ENCODE results near the gene DEPP1. TPM values are rescaled to one million over a fixed set of nuclear protein-coding genes. Genes with fewer than 3 reads are reported as not detected.

Gene DEPP1
- total and polyA plus RNA-seq, 2 of the 13 experiments (the other 11 are each of a cell fraction or from before 2014, with no cell fraction given), result 14.8 to 270 TPM

DNA sequence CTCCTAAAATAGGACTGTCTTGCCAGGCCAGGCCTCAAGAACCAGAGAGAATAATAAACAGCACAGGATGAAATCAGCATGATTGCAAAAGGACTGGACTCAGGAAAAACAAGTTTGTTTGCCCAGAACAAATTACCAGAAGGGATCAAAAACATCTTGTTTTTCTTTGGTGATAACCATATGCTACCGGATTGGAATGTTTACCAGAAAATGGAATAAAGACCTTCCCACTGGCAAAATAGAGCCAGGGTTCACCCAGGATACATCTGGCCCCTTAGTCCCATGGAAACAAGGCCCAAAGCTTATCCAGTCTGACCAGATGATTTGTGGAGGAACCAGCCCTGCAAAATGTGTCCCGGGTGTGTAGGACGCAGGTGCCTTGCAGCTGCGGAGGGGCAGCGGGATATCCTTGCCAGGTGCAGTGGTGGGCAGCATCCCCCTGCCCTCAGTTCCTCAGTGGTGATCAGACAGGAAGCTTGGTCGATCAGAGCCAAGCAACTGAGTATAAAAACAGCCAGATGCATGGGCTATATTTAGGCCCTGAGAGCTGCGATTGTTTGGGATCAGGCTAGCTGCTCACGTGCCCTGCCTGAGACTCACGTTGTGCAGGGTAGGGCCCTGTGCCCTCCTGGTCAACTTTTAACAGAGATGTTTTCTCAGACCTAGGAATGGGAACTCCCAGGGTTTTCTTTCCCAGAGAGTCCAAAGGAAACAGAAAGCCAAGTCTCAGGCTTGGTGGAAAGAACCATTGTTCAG, 17.5 kb upstream of the DEPP1 start (continued):
- TF ChIP-seq GABPB1 (CRISPR knock-in tag; IDR thresholded peaks at IDR 0.05) (peak; percentile 43; the same call in 1 of the 2 replicates), SRY (CRISPR knock-in tag; IDR thresholded peaks at IDR 0.05) (0 out of 2 replicates have a peak, but pooled peaks have one; percentile 17), FOSL2 (CRISPR knock-in tag; IDR thresholded peaks at IDR 0.05) (peak; percentile 70), ZNF644 (CRISPR knock-in tag; IDR thresholded peaks at IDR 0.05; ENCODE audit: low read depth) (peak; percentile 8; the same call in 1 of the 2 replicates), TBX3 (IDR thresholded peaks at IDR 0.05; ENCODE audit: borderline replicate concordance) (peak; percentile 47; the same call in 1 of the 2 replicates), POLR2G (IDR thresholded peaks at IDR 0.05; ENCODE audit: low read depth, low read length) (peak; percentile 64), ZNF180 (CRISPR knock-in tag; IDR thresholded peaks at IDR 0.05; ENCODE audit: borderline replicate concordance, low read depth) (no peak), FOXK1 (CRISPR knock-in tag; IDR thresholded peaks at IDR 0.05; ENCODE audit: borderline replicate concordance, low read depth) (peak; percentile 90), SUZ12 (IDR thresholded peaks at IDR 0.05; ENCODE audit: low read depth, low read length) (no peak), PHF21A (CRISPR knock-in tag; IDR thresholded peaks at IDR 0.05) (peak; percentile 74), KDM3A (CRISPR knock-in tag; IDR thresholded peaks at IDR 0.05; ENCODE audit: low read depth) (0 out of 2 replicates have a peak, but pooled peaks have one; percentile 45), TP53 (CRISPR knock-in tag; conservative IDR thresholded peaks at IDR 0.05) (no peak), ZNF713 (CRISPR knock-in tag; IDR thresholded peaks at IDR 0.05) (no peak), AHR (CRISPR knock-in tag; IDR thresholded peaks at IDR 0.05) (no peak), BHLHE40 (IDR thresholded peaks at IDR 0.05; ENCODE audit: low read length) (peak; percentile 94), HMG20B (CRISPR knock-in tag; conservative IDR thresholded peaks at IDR 0.05) (peak; percentile 80; the same call in 1 of the 2 replicates)
- TF ChIP-seq, protein P1, sequence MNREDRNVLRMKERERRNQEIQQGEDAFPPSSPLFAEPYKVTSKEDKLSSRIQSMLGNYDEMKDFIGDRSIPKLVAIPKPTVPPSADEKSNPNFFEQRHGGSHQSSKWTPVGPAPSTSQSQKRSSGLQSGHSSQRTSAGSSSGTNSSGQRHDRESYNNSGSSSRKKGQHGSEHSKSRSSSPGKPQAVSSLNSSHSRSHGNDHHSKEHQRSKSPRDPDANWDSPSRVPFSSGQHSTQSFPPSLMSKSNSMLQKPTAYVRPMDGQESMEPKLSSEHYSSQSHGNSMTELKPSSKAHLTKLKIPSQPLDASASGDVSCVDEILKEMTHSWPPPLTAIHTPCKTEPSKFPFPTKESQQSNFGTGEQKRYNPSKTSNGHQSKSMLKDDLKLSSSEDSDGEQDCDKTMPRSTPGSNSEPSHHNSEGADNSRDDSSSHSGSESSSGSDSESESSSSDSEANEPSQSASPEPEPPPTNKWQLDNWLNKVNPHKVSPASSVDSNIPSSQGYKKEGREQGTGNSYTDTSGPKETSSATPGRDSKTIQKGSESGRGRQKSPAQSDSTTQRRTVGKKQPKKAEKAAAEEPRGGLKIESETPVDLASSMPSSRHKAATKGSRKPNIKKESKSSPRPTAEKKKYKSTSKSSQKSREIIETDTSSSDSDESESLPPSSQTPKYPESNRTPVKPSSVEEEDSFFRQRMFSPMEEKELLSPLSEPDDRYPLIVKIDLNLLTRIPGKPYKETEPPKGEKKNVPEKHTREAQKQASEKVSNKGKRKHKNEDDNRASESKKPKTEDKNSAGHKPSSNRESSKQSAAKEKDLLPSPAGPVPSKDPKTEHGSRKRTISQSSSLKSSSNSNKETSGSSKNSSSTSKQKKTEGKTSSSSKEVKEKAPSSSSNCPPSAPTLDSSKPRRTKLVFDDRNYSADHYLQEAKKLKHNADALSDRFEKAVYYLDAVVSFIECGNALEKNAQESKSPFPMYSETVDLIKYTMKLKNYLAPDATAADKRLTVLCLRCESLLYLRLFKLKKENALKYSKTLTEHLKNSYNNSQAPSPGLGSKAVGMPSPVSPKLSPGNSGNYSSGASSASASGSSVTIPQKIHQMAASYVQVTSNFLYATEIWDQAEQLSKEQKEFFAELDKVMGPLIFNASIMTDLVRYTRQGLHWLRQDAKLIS (CRISPR knock-in tag; IDR thresholded peaks at IDR 0.05), result 0 out of 2 replicates have a peak, but pooled peaks have one; percentile 58
- TF ChIP-seq, protein P2, sequence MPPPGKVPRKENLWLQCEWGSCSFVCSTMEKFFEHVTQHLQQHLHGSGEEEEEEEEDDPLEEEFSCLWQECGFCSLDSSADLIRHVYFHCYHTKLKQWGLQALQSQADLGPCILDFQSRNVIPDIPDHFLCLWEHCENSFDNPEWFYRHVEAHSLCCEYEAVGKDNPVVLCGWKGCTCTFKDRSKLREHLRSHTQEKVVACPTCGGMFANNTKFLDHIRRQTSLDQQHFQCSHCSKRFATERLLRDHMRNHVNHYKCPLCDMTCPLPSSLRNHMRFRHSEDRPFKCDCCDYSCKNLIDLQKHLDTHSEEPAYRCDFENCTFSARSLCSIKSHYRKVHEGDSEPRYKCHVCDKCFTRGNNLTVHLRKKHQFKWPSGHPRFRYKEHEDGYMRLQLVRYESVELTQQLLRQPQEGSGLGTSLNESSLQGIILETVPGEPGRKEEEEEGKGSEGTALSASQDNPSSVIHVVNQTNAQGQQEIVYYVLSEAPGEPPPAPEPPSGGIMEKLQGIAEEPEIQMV (CRISPR knock-in tag; IDR thresholded peaks at IDR 0.05; ENCODE audit: low read depth), result no peak
- TF ChIP-seq, protein P3, sequence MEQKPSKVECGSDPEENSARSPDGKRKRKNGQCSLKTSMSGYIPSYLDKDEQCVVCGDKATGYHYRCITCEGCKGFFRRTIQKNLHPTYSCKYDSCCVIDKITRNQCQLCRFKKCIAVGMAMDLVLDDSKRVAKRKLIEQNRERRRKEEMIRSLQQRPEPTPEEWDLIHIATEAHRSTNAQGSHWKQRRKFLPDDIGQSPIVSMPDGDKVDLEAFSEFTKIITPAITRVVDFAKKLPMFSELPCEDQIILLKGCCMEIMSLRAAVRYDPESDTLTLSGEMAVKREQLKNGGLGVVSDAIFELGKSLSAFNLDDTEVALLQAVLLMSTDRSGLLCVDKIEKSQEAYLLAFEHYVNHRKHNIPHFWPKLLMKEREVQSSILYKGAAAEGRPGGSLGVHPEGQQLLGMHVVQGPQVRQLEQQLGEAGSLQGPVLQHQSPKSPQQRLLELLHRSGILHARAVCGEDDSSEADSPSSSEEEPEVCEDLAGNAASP (CRISPR knock-in tag; IDR thresholded peaks at IDR 0.05; ENCODE audit: borderline replicate concordance), result peak; percentile 90
- TF ChIP-seq, protein P4, sequence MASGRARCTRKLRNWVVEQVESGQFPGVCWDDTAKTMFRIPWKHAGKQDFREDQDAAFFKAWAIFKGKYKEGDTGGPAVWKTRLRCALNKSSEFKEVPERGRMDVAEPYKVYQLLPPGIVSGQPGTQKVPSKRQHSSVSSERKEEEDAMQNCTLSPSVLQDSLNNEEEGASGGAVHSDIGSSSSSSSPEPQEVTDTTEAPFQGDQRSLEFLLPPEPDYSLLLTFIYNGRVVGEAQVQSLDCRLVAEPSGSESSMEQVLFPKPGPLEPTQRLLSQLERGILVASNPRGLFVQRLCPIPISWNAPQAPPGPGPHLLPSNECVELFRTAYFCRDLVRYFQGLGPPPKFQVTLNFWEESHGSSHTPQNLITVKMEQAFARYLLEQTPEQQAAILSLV (CRISPR knock-in tag; IDR thresholded peaks at IDR 0.05; ENCODE audit: borderline replicate concordance), result no peak
